Sigmoid colon (tissue), 7 donors: ENCODE measurements around the gene SSR1. TPM values are rescaled to one million over a fixed set of nuclear protein-coding genes. Genes with fewer than 3 reads are reported as not detected.
A peak's percentile ranks its signal among the peaks of the same experiment; 100 is the strongest.

Source experiments
- DNase-seq: peaks from one replicate; pipeline ENCODE4 v3.0.0-alpha.2; 2019
- H3K27ac ChIP-seq, 4 donors: fragments of 200-600 bp; sonication (generic); one replicate each; pipeline ENCODE4 v1.5.1; 2016 to 2019; ENCODE audit warnings: mild to moderate bottlenecking in 1 of 4
- H3K27me3 ChIP-seq, 3 donors: fragments of 200-600 bp; sonication (generic); one replicate each; pipeline ENCODE4 v1.5.1; 2019; ENCODE audit warnings: mild to moderate bottlenecking in 1 of 3
- H3K36me3 ChIP-seq, 4 donors: fragments of 200-600 bp; sonication (generic); one replicate each; pipeline ENCODE4 v1.5.1; 2016 to 2019
- H3K4me1 ChIP-seq, 4 donors: fragments of 200-600 bp; sonication (generic); one replicate each; pipeline ENCODE4 v1.5.1; 2017 to 2019
- H3K4me3 ChIP-seq, 4 donors: fragments of 200-600 bp; sonication (generic); one replicate each; pipeline ENCODE4 v1.5.1; 2017 to 2019; ENCODE audit warnings: mild to moderate bottlenecking in 2 of 4, moderate library complexity in 1 of 4
- H3K9me3 ChIP-seq, 4 donors: fragments of 200-600 bp in 3 of 4; sonication (generic) in 3 of 4; one replicate each; pipeline versions ENCODE4 v1.5.1 to v1.6.1; 2013 to 2019
- EP300 ChIP-seq, 4 donors: sonication (generic); formaldehyde crosslinking; IDR thresholded peaks; one replicate each; pipeline ENCODE4 v1.6.1; 2017; ENCODE audit warnings: antibody characterized with exemption in 4 of 4
- POLR2A ChIP-seq, 2 donors: fragments of 450-650 bp; IDR thresholded peaks; one replicate each; pipeline ENCODE4 v1.6.1; 2016; ENCODE audit warnings: antibody characterized with exemption in 2 of 2, mild to moderate bottlenecking in 2 of 2, moderate library complexity in 2 of 2
- POLR2AphosphoS5 ChIP-seq, 4 donors: sonication (generic); formaldehyde crosslinking; IDR thresholded peaks; one replicate each; pipeline ENCODE4 v1.6.1; 2017; ENCODE audit warnings: antibody characterized with exemption in 4 of 4
- WGBS, 2 donors: extraction: QIAGEN DNeasy Blood & Tissue Kit; methylation state at CpG; one replicate each; pipeline ENCODE4 v1.1.7; 2013; 5-methylcytosine and 5-hydroxymethylcytosine counted together
- intact Hi-C: fragments of 100-400 bp; cut with DNase I; formaldehyde crosslinking; loops from one replicate; pipeline ENCODE4 v1.15.1; 2023
- polyA plus RNA-seq, 3 donors: library from polyadenylated mRNA; stranded (reverse); fragments of 200-250 nt; gene quantifications; one replicate each; pipeline ENCODE4 v1.2.3, GENCODE V29; 2013
- total RNA-seq, 4 donors: library from RNA; depleted of rRNA; stranded (reverse); fragments of >200 nt; gene quantifications; one replicate each; pipeline ENCODE4 v1.1.0, GENCODE V29; 2016
- TF ChIP-seq, protein P1 (sequence below), 4 experiments: fragments of 450-650 bp in 3 of 4; fragments of 200-600 bp in 1 of 4; IDR thresholded peaks; one replicate each; pipeline ENCODE4 v1.5.1; 2016 to 2019; ENCODE audit warnings: antibody characterized with exemption in 4 of 4, mild to moderate bottlenecking in 3 of 4, moderate library complexity in 2 of 4
- donor health status: healthy with polysubstance abuse.
- donor health status: Bipolar disorder and iron deficiency.
- donor health status: healthy.

The SSR1 gene
- total and polyA plus RNA-seq, 7 donors = 10.8 to 55.1 (median 29.7) TPM

DNA sequence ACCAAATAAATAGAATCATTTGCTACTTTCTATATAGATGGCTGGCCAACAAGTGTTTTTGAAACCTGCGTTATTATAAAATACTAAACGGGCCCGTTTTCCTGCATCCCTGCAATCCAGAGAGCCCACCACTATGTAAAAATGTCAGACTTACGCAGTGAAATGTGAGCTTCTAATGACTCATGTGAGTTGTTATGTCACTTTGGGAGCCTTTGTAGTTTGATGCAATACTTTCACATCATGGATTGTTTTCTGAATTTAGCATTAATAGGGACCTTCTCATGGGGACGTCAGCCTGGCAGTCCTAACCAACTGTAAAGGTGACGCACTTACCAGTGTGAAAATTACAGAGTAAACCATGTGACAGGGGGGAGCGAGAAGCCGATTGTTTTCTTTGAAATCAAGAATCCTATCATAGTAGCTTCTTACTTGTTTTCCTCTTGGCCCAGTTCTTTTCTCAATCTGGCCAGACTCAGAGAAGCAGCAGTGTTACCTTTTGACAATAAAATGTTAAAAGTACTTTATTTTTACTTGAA, 75.3 kb downstream of the SSR1 start:
- 93 to 95% methylated on average over 8 of the region's 8 CpGs for WGBS, 2 donors
- no peak for TF ChIP-seq POLR2A (IDR thresholded peaks at IDR 0.05)
- TF ChIP-seq, protein P1, sequence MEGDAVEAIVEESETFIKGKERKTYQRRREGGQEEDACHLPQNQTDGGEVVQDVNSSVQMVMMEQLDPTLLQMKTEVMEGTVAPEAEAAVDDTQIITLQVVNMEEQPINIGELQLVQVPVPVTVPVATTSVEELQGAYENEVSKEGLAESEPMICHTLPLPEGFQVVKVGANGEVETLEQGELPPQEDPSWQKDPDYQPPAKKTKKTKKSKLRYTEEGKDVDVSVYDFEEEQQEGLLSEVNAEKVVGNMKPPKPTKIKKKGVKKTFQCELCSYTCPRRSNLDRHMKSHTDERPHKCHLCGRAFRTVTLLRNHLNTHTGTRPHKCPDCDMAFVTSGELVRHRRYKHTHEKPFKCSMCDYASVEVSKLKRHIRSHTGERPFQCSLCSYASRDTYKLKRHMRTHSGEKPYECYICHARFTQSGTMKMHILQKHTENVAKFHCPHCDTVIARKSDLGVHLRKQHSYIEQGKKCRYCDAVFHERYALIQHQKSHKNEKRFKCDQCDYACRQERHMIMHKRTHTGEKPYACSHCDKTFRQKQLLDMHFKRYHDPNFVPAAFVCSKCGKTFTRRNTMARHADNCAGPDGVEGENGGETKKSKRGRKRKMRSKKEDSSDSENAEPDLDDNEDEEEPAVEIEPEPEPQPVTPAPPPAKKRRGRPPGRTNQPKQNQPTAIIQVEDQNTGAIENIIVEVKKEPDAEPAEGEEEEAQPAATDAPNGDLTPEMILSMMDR (IDR thresholded peaks at IDR 0.05) = no peak
- no peak for TF ChIP-seq POLR2AphosphoS5 (IDR thresholded peaks at IDR 0.05)
- no peak for TF ChIP-seq EP300 (IDR thresholded peaks at IDR 0.05)
- Histone ChIP-seq H3K36me3 (peaks cover 0 to 50% (median 13%) of the 10 kb centered on the region in 4 donors), H3K27ac (no peak overlapping the region), H3K27me3 (no peaks in the 10 kb centered on the region), H3K9me3 (no peaks in the 10 kb centered on the region), H3K4me1 (peaks cover 0 to 17% (median 6%) of the 10 kb centered on the region in 4 donors), H3K4me3 (no peak overlapping the region)
- no peak for DNase-seq
- intact Hi-C loops = loop anchor here (10.0 kb wide), 1 partner anchor 323 kb away; no protein-coding TSS in a partner anchor

DNA sequence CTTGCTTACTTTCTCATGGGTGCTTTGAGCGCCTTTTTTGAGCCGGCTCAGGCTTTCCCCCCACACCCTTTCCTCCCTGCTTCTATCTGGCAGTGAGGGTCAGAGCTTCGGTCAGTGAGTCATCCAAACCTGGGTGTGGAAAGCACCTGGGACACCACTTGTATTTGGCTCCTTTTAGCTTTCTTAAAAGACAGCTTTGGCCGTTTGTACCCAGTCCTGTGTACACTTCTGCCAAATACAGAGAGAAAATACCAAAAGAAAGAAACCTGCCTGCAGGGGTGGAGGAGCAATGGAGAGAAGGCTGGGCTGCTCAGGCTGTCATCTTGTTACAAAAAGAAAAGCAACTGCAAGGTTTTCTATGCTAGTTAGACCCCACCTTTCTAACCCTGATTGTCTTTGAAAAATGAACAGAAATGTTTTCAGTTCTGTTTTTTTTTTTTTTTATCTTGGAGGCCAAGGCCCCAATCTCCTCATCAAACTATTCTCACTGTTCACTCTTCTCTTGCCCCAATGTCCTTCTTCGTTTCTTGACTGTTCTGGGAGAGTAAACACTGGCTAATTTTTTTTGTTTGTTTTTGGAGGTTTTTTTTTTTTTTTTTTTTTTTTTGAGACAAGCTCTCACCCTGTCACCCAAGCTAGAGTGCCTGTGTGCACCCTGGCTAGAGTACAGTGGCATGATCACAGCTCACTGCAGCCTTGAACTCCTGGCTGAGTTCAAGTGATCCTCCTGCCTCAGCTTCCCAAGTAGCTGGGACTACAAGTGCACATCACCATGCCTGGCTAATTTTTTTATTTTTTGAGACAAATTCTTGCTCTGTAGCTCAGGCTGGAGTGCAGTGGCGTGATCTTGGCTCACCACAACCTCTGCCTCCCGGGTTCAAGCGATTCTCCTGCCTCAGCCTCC, 76.4 kb downstream of the SSR1 start:
- H3K36me3 ChIP-seq = peaks cover 0 to 55% (median 20%) of the 10 kb centered on the region in 4 donors

DNA sequence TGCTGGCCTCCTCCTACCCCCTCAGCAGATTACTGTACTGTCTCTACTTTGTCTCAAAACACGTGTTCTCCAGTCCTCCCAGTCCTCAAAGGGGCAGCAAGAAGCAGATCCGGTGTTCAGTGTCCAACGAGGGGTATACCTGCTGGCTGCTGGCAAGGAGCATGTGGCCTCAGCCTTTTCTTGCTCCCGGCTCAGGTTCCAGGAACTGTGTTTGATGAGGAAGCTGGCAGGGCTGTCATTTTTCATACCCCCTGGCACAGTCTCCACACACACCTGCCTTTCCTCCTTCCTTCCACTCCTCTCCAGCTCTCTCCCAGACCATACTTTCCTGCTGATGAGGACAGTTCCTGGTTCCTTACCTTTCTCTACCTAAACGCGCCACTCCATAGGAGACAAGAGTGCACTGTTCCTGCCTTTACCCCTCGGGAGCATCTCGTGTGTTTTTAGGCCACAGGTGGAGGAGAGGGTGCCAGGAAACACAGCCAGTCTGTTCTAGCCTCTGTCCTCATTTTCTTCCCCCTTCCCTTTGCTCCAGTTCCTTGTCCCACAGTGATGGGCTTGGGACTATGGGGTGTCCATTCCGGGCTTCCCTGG, 77.2 kb downstream of the SSR1 start:
- WGBS, 2 donors = 13 to 61% methylated on average over 9 of the region's 9 CpGs

More for the DNA sequence above, 76.4 kb downstream of the SSR1 start:
- peaks cover 0 to 9% (median 6%) of the 10 kb centered on the region in 4 donors for H3K4me1 ChIP-seq
- 39 to 67% methylated on average over 8 of the region's 8 CpGs for whole genome bisulfite sequencing, 2 donors
- H3K27ac ChIP-seq = peak overlapping the region in 1 of 4 donors; percentile 38
- DNase-seq = no peak
- TF ChIP-seq POLR2A (IDR thresholded peaks at IDR 0.05) (no peak), EP300 (IDR thresholded peaks at IDR 0.05) (no peak), POLR2AphosphoS5 (IDR thresholded peaks at IDR 0.05) (no peak)
- TF ChIP-seq, protein P1 (IDR thresholded peaks at IDR 0.05) = no peak
- no peak overlapping the region for H3K4me3 ChIP-seq
- H3K27me3 ChIP-seq = no peaks in the 10 kb centered on the region
- intact Hi-C loops = loop anchor here (10.0 kb wide), 1 partner anchor 322 kb away; no protein-coding TSS in a partner anchor
- no peaks in the 10 kb centered on the region for H3K9me3 ChIP-seq

DNA sequence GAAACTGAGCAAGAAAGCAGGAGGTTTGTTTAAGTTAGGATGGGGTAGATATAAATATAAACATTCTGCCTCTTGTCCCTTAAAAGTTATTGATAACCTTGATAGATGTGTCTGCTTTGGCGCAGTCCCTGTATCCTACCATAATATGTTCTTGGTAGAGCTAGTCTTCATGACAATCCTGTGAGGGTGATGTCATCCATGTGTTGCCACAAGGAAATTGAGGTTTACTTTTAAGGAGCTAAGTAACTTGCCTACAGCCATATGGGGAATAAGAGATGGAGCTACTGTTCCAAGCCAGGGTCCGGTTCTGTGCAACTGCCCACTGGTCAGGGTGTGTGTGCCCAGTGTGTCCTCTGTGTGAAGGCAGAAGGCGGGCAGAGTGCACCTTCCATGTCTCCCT, 78.5 kb downstream of the SSR1 start:
- Histone ChIP-seq H3K4me3 (no peak overlapping the region), H3K36me3 (peaks cover 18 to 56% (median 39%) of the 10 kb centered on the region in 4 donors), H3K27me3 (no peaks in the 10 kb centered on the region), H3K27ac (no peak overlapping the region), H3K9me3 (no peaks in the 10 kb centered on the region), H3K4me1 (peaks cover 0 to 9% (median 6%) of the 10 kb centered on the region in 4 donors)
- no peak for TF ChIP-seq POLR2A (IDR thresholded peaks at IDR 0.05)
- TF ChIP-seq POLR2AphosphoS5 (IDR thresholded peaks at IDR 0.05) = no peak
- no peak for TF ChIP-seq EP300 (IDR thresholded peaks at IDR 0.05)
- TF ChIP-seq, protein P1 (IDR thresholded peaks at IDR 0.05) = no peak
- peak; percentile 30 for DNase-seq
- intact Hi-C loops = loop anchor here (10.0 kb wide), 1 partner anchor 320 kb away; no protein-coding TSS in a partner anchor
- 95 to 97% methylated on average over 3 of the region's 3 CpGs for WGBS, 2 donors

More for the DNA sequence above, 77.2 kb downstream of the SSR1 start:
- intact Hi-C loops = loop anchor here (10.0 kb wide), 1 partner anchor 321 kb away; no protein-coding TSS in a partner anchor
- no peaks in the 10 kb centered on the region for H3K27me3 ChIP-seq
- H3K36me3 ChIP-seq = peaks cover 5 to 55% (median 28%) of the 10 kb centered on the region in 4 donors
- TF ChIP-seq POLR2AphosphoS5 (IDR thresholded peaks at IDR 0.05) (no peak), POLR2A (IDR thresholded peaks at IDR 0.05) (no peak), EP300 (IDR thresholded peaks at IDR 0.05) (no peak)
- TF ChIP-seq, protein P1 (IDR thresholded peaks at IDR 0.05) = no peak
- DNase-seq = no peak
- H3K9me3 ChIP-seq = no peaks in the 10 kb centered on the region
- peaks cover 0 to 9% (median 6%) of the 10 kb centered on the region in 4 donors for H3K4me1 ChIP-seq
- H3K4me3 ChIP-seq = no peak overlapping the region
- H3K27ac ChIP-seq = peak overlapping the region in 1 of 4 donors; percentile 38
